ENCODE results near the gene GLS2. TPM values are rescaled to one million over a fixed set of nuclear protein-coding genes. Genes with fewer than 3 reads are reported as not detected.

Gene GLS2
- polyA plus RNA-seq, 2 of the 4 experiments (the other 2 are of a cell fraction), result 0.36 to 0.44 TPM

GRCh38 chr12:56437430-56438176 lies 50.4 kb downstream of the GLS2 start:
- DNase-seq (ENCODE audit: low read depth in 1 of 2, low spot score in 1 of 2) (no peak), ATAC-seq (no peak), FAIRE-seq (no peak)
- POLR2A ChIA-PET, result interaction anchor here (0.9 kb wide), 1 partner anchor 12 kb away, joined by 3 read pairs; no protein-coding TSS in a partner anchor
- TF ChIP-seq ZNF302 (CRISPR knock-in tag; IDR thresholded peaks at IDR 0.05), result no peak
- TF ChIP-seq JUN (IDR thresholded peaks at IDR 0.05), result no peak
- no peak for TF ChIP-seq EHF (CRISPR knock-in tag; IDR thresholded peaks at IDR 0.05)
- no peak for TF ChIP-seq ZSCAN20 (CRISPR knock-in tag; IDR thresholded peaks at IDR 0.05)
- TF ChIP-seq RNF2 (IDR thresholded peaks at IDR 0.05; ENCODE audit: borderline replicate concordance, low read depth), result no peak
- no peak for TF ChIP-seq CEBPB (IDR thresholded peaks at IDR 0.05)
- TF ChIP-seq NR3C1 (IDR thresholded peaks at IDR 0.05), result no peak
- TF ChIP-seq, protein P1, sequence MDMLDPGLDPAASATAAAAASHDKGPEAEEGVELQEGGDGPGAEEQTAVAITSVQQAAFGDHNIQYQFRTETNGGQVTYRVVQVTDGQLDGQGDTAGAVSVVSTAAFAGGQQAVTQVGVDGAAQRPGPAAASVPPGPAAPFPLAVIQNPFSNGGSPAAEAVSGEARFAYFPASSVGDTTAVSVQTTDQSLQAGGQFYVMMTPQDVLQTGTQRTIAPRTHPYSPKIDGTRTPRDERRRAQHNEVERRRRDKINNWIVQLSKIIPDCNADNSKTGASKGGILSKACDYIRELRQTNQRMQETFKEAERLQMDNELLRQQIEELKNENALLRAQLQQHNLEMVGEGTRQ (IDR thresholded peaks at IDR 0.05), result no peak
- Histone ChIP-seq H3K27ac (no peak overlapping the region), H3K9me3 (no peaks in the 10 kb centered on the region), H3K4me3 (no peak overlapping the region), H3K4me2 (no peak overlapping the region), H3K4me1 (no peaks in the 10 kb centered on the region)
- CTCF ChIA-PET, result interaction anchor here (2.0 kb wide), 1 partner anchor 11 kb away, joined by 6 read pairs; the partner anchor contains the start of gene TIMELESS
- 91% methylated on average over 11 of the region's 11 CpGs for WGBS (ENCODE audit: missing lambda C conversion rate)

GRCh38 chr12:56434828-56435227 lies 53.1 kb downstream of the GLS2 start:
- 94% methylated on average over 6 of the region's 6 CpGs for WGBS (ENCODE audit: missing lambda C conversion rate)
- DNase-seq (ENCODE audit: low read depth in 1 of 2, low spot score in 1 of 2) (no peak), ATAC-seq (no peak), FAIRE-seq (no peak)
- Histone ChIP-seq H3K9me3 (no peaks in the 10 kb centered on the region), H3K4me3 (no peak overlapping the region), H3K4me1 (no peaks in the 10 kb centered on the region), H3K4me2 (no peak overlapping the region), H3K27ac (no peak overlapping the region)
- ChIA-PET CTCF (interaction anchor here (0.5 to 0.6 kb wide), 2 partner anchors 62 to 140 kb away, joined by 3 read pairs; no protein-coding TSS in a partner anchor), POLR2A (no interaction called here)
- TF ChIP-seq RNF2 (IDR thresholded peaks at IDR 0.05; ENCODE audit: borderline replicate concordance, low read depth), result no peak
- TF ChIP-seq ESRRA (IDR thresholded peaks at IDR 0.05; ENCODE audit: borderline replicate concordance, low read length), result no peak
- no peak for TF ChIP-seq SREBF2 (IDR thresholded peaks at IDR 0.05)
- no peak for TF ChIP-seq POLR2A (IDR thresholded peaks at IDR 0.05; ENCODE audit: low read length)

DNA sequence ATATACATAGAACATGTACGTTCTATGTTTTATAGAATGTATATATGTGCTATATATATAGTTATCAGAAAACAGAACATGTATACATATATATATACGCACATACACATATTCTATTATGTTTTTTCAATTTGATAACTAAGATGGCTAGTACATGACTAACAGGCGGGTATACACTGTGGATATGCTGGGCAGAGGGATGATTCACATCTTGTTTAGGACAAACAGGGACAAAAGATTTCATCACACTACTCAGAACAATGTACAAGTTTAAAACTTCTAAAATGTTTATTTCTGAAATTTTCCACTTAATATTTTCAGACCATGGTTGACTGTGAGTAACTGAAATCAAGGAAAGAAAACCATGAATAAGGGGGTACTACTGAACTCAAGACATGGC lies 56.1 kb downstream of the GLS2 start:
- FAIRE-seq (no peak), ATAC-seq (no peak)
- 89% methylated on average over 3 of the region's 3 CpGs for WGBS (ENCODE audit: missing lambda C conversion rate)

DNA sequence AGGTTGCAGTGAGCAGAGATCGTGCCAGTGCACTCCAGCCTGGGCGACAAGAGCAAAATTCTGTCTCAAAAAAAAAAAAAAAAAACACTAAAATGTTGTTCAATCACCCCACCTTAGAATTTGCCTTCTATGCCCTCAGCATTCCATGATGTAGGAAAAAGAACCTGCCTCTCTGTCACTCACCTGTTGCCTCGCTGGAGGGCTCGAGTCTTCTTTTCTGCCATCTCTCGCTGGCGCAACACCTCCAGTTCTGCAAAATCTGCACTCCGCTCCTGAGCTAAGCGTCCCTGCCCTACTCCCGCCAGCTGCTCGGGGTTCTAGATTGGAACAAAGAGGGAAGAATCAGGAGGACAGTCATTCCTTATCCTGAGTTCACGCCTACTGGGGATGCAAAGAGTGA lies 56.7 kb downstream of the GLS2 start:
- no peak for FAIRE-seq
- ChIA-PET POLR2A (no interaction called here), CTCF (no interaction called here)
- 95% methylated on average over 11 of the region's 11 CpGs for WGBS (ENCODE audit: missing lambda C conversion rate)
- no peak for ATAC-seq
- Histone ChIP-seq H3K4me3 (no peak overlapping the region), H3K27ac (no peak overlapping the region), H3K9me3 (no peaks in the 10 kb centered on the region), H3K4me2 (no peak overlapping the region), H3K4me1 (no peaks in the 10 kb centered on the region)
- DNase-seq (ENCODE audit: low read depth in 1 of 2, low spot score in 1 of 2), result no peak
- no peak for TF ChIP-seq ZFP36 (IDR thresholded peaks at IDR 0.05; ENCODE audit: borderline replicate concordance, partially characterized antibody)
- no peak for TF ChIP-seq NR3C1 (IDR thresholded peaks at IDR 0.05)
- TF ChIP-seq RFX5 (IDR thresholded peaks at IDR 0.05), result no peak
- no peak for TF ChIP-seq EP300 (IDR thresholded peaks at IDR 0.05)
- no peak for TF ChIP-seq CHD2 (IDR thresholded peaks at IDR 0.05; ENCODE audit: low read length, partially characterized antibody)
- TF ChIP-seq, protein P2, sequence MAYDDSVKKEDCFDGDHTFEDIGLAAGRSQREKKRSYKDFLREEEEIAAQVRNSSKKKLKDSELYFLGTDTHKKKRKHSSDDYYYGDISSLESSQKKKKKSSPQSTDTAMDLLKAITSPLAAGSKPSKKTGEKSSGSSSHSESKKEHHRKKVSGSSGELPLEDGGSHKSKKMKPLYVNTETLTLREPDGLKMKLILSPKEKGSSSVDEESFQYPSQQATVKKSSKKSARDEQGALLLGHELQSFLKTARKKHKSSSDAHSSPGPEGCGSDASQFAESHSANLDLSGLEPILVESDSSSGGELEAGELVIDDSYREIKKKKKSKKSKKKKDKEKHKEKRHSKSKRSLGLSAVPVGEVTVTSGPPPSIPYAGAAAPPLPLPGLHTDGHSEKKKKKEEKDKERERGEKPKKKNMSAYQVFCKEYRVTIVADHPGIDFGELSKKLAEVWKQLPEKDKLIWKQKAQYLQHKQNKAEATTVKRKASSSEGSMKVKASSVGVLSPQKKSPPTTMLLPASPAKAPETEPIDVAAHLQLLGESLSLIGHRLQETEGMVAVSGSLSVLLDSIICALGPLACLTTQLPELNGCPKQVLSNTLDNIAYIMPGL (CRISPR knock-in tag; IDR thresholded peaks at IDR 0.05; ENCODE audit: borderline replicate concordance), result no peak
- no peak for TF ChIP-seq CBX8 (IDR thresholded peaks at IDR 0.05)
- no peak for TF ChIP-seq RAD21 (conservative IDR thresholded peaks at IDR 0.05 in 1 of 2, IDR thresholded peaks at IDR 0.05 in 1 of 2)
- TF ChIP-seq ATOH8 (CRISPR knock-in tag; IDR thresholded peaks at IDR 0.05; ENCODE audit: low read depth), result no peak
- TF ChIP-seq ZC3H11A (IDR thresholded peaks at IDR 0.05), result no peak
- TF ChIP-seq HDAC2 (IDR thresholded peaks at IDR 0.05), result no peak
- no peak for TF ChIP-seq ZNF302 (CRISPR knock-in tag; IDR thresholded peaks at IDR 0.05)
- TF ChIP-seq, protein P3, sequence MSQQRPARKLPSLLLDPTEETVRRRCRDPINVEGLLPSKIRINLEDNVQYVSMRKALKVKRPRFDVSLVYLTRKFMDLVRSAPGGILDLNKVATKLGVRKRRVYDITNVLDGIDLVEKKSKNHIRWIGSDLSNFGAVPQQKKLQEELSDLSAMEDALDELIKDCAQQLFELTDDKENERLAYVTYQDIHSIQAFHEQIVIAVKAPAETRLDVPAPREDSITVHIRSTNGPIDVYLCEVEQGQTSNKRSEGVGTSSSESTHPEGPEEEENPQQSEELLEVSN (IDR thresholded peaks at IDR 0.05; ENCODE audit: borderline replicate concordance, low read depth), result no peak
- TF ChIP-seq POLR2A (IDR thresholded peaks at IDR 0.05; ENCODE audit: low read length), result no peak
- no peak for TF ChIP-seq RARB (CRISPR knock-in tag; IDR thresholded peaks at IDR 0.05)
- TF ChIP-seq POLR2AphosphoS2 (conservative IDR thresholded peaks at IDR 0.05; ENCODE audit: low read length), result no peak
- no peak for TF ChIP-seq CEBPB (IDR thresholded peaks at IDR 0.05)

More for the DNA sequence above, 56.1 kb downstream of the GLS2 start:
- ChIA-PET CTCF (no interaction called here), POLR2A (no interaction called here)
- Histone ChIP-seq H3K9me3 (no peaks in the 10 kb centered on the region), H3K4me3 (no peak overlapping the region), H3K4me1 (no peaks in the 10 kb centered on the region), H3K27ac (no peak overlapping the region), H3K4me2 (no peak overlapping the region)
- TF ChIP-seq HOXB5 (CRISPR knock-in tag; IDR thresholded peaks at IDR 0.05) (no peak), GATA3 (IDR thresholded peaks at IDR 0.05; ENCODE audit: borderline replicate concordance) (no peak), TP53 (CRISPR knock-in tag; IDR thresholded peaks at IDR 0.05) (no peak), NFE2L2 (conservative IDR thresholded peaks at IDR 0.05; ENCODE audit: low read length) (no peak)
- no peak for DNase-seq (ENCODE audit: low read depth in 1 of 2, low spot score in 1 of 2)

Measured in A549 (cell line).